WTC11 (cell line): Measurements from ENCODE around the gene TRIM29.

Experiments used
- CTCF ChIP-seq: fragments of 200-600 bp; IDR thresholded peaks from 2 replicates; pipeline ENCODE4 v1.8.0; 2022; ENCODE audit warnings: antibody characterized with exemption
- PREB ChIP-seq: sonication (generic); formaldehyde crosslinking; IDR thresholded peaks from 2 replicates; pipeline ENCODE4 v1.8.1; 2022; ENCODE audit warnings: mild to moderate bottlenecking, missing genetic modification reagents, moderate library complexity, borderline replicate concordance
- RELA ChIP-seq: sonication (generic); formaldehyde crosslinking; IDR thresholded peaks from 2 replicates; pipeline ENCODE4 v1.8.1; 2022; ENCODE audit warnings: missing genetic modification reagents, mild to moderate bottlenecking, borderline replicate concordance
- RORB ChIP-seq: fragments of 250-450 bp; sonication (Bioruptor Pico); IDR thresholded peaks from 2 replicates; pipeline ENCODE4 v1.9.0; 2021; ENCODE audit warnings: mild to moderate bottlenecking

- no peak for TF ChIP-seq PREB (CRISPR knock-in tag)
- no peak for TF ChIP-seq RELA (CRISPR knock-in tag)
- TF ChIP-seq CTCF = no peak
- no peak for TF ChIP-seq RORB (CRISPR knock-in tag)
These were observed 49.1 kb upstream of the TRIM29 start for GRCh38 chr11:120186774-120187591.
